Measurements from ENCODE around the gene BANP.
"Not testable (repeated sequence)": the region's sequence is repeated elsewhere in the genome, so short reads cannot be mapped to it uniquely, and the experiment has no call there.

Gene BANP

GRCh38 chr16:88109726-88110621 is 158.7 kb downstream of the BANP start:
- DNase-seq = not testable (repeated sequence)

- not testable (repeated sequence) for DNase-seq
Observed at GRCh38 chr16:88110875-88111494, 159.8 kb downstream of the BANP start.

GRCh38 chr16:88111976-88112375 is 160.7 kb downstream of the BANP start:
- DNase-seq = not testable (repeated sequence)

GRCh38 chr16:88113545-88114045 is 162.4 kb downstream of the BANP start:
- no peak for DNase-seq

GRCh38 chr16:88114541-88115228 is 163.5 kb downstream of the BANP start:
- not testable (repeated sequence) for DNase-seq

GRCh38 chr16:88116121-88116520 is 164.9 kb downstream of the BANP start:
- DNase-seq = no peak

GRCh38 chr16:88117476-88117868 is 166.2 kb downstream of the BANP start:
- DNase-seq = no peak

GRCh38 chr16:88118376-88118775 is 167.1 kb downstream of the BANP start:
- no peak for DNase-seq

- not testable (repeated sequence) for DNase-seq
Observed at GRCh38 chr16:88118852-88119741, 167.9 kb downstream of the BANP start.

GRCh38 chr16:88119881-88120751 is 168.9 kb downstream of the BANP start:
- DNase-seq = not testable (repeated sequence)

GRCh38 chr16:88120812-88121211 is 169.6 kb downstream of the BANP start:
- DNase-seq = no peak

GRCh38 chr16:88121391-88121790 is 170.2 kb downstream of the BANP start:
- DNase-seq = not testable (repeated sequence)

- DNase-seq = no peak
Observed at GRCh38 chr16:88121886-88122580, 170.8 kb downstream of the BANP start.

All from activated CD4-positive, alpha-beta T cell treated with anti-CD3 and anti-CD28 coated beads for 1 hour (primary cell).